ENCODE measurements around the gene DSCAM. TPM values are rescaled to one million over a fixed set of nuclear protein-coding genes. Genes with fewer than 3 reads are reported as not detected.

DSCAM gene
- total RNA-seq, 2 donors from 2014 or later = 18.5 to 25.5 TPM

DNA sequence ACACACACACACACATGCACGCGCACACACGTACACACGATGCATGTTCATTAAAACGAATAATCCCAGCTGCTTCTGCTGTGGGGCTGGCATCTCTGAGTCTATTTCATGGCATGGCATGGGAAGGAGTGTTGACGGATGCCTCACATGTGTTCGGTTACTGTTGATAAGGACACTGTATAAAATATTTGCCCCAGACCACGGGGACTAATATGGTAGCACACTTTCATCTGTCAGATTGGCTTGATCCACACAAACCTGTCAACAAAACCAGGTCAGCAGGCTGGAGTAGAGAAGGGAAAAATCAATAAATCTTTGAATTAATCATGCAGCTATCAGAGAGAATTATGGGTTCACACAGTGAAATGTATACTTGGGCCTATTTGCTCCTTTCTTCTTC is 171.9 kb downstream of the DSCAM start:
- H3K36me3 ChIP-seq (ENCODE audit: control insufficient read depth, insufficient read depth, low read length) = no peaks in the 10 kb centered on the region
- Mint-ChIP-seq H3K4me1 (peaks cover 9% of the 10 kb centered on the region), H3K27me3 (ENCODE audit: insufficient read depth) (no peaks in the 10 kb centered on the region), H3K9me3 (no peaks in the 10 kb centered on the region), H3K27ac (no peak overlapping the region), H3K4me3 (no peak overlapping the region), H3K36me3 (ENCODE audit: low read depth) (no peaks in the 10 kb centered on the region)
- TF ChIP-seq CTCF (conservative IDR thresholded peaks at IDR 0.05) = no peak
- no peak for DNase-seq
- H3K27ac ChIP-seq (ENCODE audit: low read depth, low read length) = no peak overlapping the region
- H3K4me3 ChIP-seq (ENCODE audit: low read length) = no peak overlapping the region
- no peaks in the 10 kb centered on the region for H3K9me3 ChIP-seq (ENCODE audit: control insufficient read depth, low read length)
- no peaks in the 10 kb centered on the region for H3K4me1 ChIP-seq (ENCODE audit: control insufficient read depth, insufficient read depth, low read length)
- H3K27me3 ChIP-seq (ENCODE audit: control insufficient read depth, insufficient read depth, low read length, poor library complexity, severe bottlenecking) = no peaks in the 10 kb centered on the region
- no peak overlapping the region for H3K9ac ChIP-seq (ENCODE audit: extremely low read depth, low read length, poor library complexity, severe bottlenecking)
- WGBS, 2 experiments (ENCODE audit: insufficient coverage in 1 of 2, insufficient read length in 1 of 2) = 85 to 96% methylated on average over 8 of the region's 8 CpGs

DNA sequence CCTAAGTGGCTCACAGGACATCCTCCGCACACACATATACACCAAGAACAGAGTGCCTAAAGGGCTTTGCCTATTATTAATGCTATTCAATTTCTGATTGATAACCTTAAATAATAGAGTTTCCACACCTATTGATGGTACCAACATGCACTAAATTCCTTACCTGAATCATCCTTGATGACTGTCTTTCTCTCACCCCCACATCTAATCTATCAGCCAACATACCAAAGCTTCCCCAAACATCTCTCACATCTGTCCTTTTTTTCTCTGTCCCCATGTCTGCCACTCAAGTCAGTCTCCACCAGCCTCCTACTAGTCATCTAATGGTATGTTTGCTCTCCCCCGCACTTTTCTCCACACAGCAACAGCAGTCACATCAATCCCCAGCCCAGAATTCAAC is 174.4 kb downstream of the DSCAM start:
- WGBS, 2 experiments (ENCODE audit: insufficient coverage in 1 of 2, insufficient read length in 1 of 2) = 33 to 72% methylated on average over 1 to 2 of the region's 2 CpGs
- Mint-ChIP-seq H3K36me3 (ENCODE audit: low read depth) (no peaks in the 10 kb centered on the region), H3K9me3 (no peaks in the 10 kb centered on the region), H3K27ac (no peak overlapping the region), H3K4me3 (no peak overlapping the region), H3K27me3 (ENCODE audit: insufficient read depth) (no peaks in the 10 kb centered on the region), H3K4me1 (peaks cover 9% of the 10 kb centered on the region)
- DNase-seq = no peak
- no peaks in the 10 kb centered on the region for H3K9me3 ChIP-seq (ENCODE audit: control insufficient read depth, low read length)
- no peaks in the 10 kb centered on the region for H3K4me1 ChIP-seq (ENCODE audit: control insufficient read depth, insufficient read depth, low read length)
- H3K27ac ChIP-seq (ENCODE audit: low read depth, low read length) = no peak overlapping the region
- H3K4me3 ChIP-seq (ENCODE audit: low read length) = no peak overlapping the region
- H3K36me3 ChIP-seq (ENCODE audit: control insufficient read depth, insufficient read depth, low read length) = no peaks in the 10 kb centered on the region
- no peak for TF ChIP-seq CTCF (conservative IDR thresholded peaks at IDR 0.05)
- H3K27me3 ChIP-seq (ENCODE audit: control insufficient read depth, insufficient read depth, low read length, poor library complexity, severe bottlenecking) = no peaks in the 10 kb centered on the region
- H3K9ac ChIP-seq (ENCODE audit: extremely low read depth, low read length, poor library complexity, severe bottlenecking) = no peak overlapping the region

- Mint-ChIP-seq H3K36me3 (ENCODE audit: low read depth) (no peaks in the 10 kb centered on the region), H3K9me3 (no peaks in the 10 kb centered on the region), H3K4me1 (peaks cover 9% of the 10 kb centered on the region), H3K4me3 (no peak overlapping the region), H3K27me3 (ENCODE audit: insufficient read depth) (no peaks in the 10 kb centered on the region), H3K27ac (no peak overlapping the region)
- H3K27me3 ChIP-seq (ENCODE audit: control insufficient read depth, insufficient read depth, low read length, poor library complexity, severe bottlenecking) = no peaks in the 10 kb centered on the region
- WGBS, 2 experiments (ENCODE audit: insufficient coverage in 1 of 2, insufficient read length in 1 of 2) = 85 to 91% methylated on average over 2 of the region's 2 CpGs
- no peak for TF ChIP-seq CTCF (conservative IDR thresholded peaks at IDR 0.05)
- no peak overlapping the region for H3K27ac ChIP-seq (ENCODE audit: low read depth, low read length)
- H3K36me3 ChIP-seq (ENCODE audit: control insufficient read depth, insufficient read depth, low read length) = no peaks in the 10 kb centered on the region
- no peak overlapping the region for H3K9ac ChIP-seq (ENCODE audit: extremely low read depth, low read length, poor library complexity, severe bottlenecking)
- no peak overlapping the region for H3K4me3 ChIP-seq (ENCODE audit: low read length)
- no peak for DNase-seq
- H3K9me3 ChIP-seq (ENCODE audit: control insufficient read depth, low read length) = no peaks in the 10 kb centered on the region
- H3K4me1 ChIP-seq (ENCODE audit: control insufficient read depth, insufficient read depth, low read length) = no peaks in the 10 kb centered on the region
Measured at GRCh38 chr21:40671716-40672115, 175.2 kb downstream of the DSCAM start.

All from endodermal cell (in vitro differentiated cells).